Left ventricle myocardium inferior (tissue), 1 donor: ENCODE measurements around the gene DVL1. TPM values are rescaled to one million over a fixed set of nuclear protein-coding genes. Genes with fewer than 3 reads are reported as not detected.

Experiments
- DNase-seq: peaks from one replicate; pipeline ENCODE4 v3.0.0-alpha.2; 2020
- H3K27ac ChIP-seq: fragments of 200-600 bp; replicated peaks from 2 replicates; pipeline ENCODE4 v1.8.0; 2021
- H3K27me3 ChIP-seq: fragments of 200-600 bp; 2 replicates; pipeline ENCODE4 v1.8.0; 2021; ENCODE audit warnings: low read depth
- H3K36me3 ChIP-seq: fragments of 200-600 bp; 2 replicates; pipeline ENCODE4 v1.8.0; 2021
- H3K4me1 ChIP-seq: fragments of 200-600 bp; 2 replicates; pipeline ENCODE4 v1.8.0; 2021
- H3K4me3 ChIP-seq: fragments of 200-600 bp; 2 replicates; pipeline ENCODE4 v1.8.0; 2021; ENCODE audit warnings: mild to moderate bottlenecking, moderate library complexity
- H3K9me3 ChIP-seq: fragments of 200-600 bp; replicated peaks from 2 replicates; pipeline ENCODE4 v1.8.0; 2021
- intact Hi-C: fragments of 100-400 bp; cut with micrococcal nuclease; formaldehyde crosslinking; loops from one replicate; pipeline ENCODE4 v1.11.0; 2022
- total RNA-seq: library from RNA; stranded (reverse); fragmentation: NEBNext Ultra II Directional; extraction: Animal tissue kit (Norgen Biotek cat#: 25700); gene quantifications from one replicate; pipeline ENCODE4 v1.2.1, GENCODE V29; 2021
- TF ChIP-seq, protein P1 (sequence below): fragments of 200-600 bp; IDR thresholded peaks from 2 replicates; pipeline ENCODE4 v1.8.0; 2021; ENCODE audit warnings: antibody characterized with exemption, mild to moderate bottlenecking, borderline replicate concordance
- donor health status: DM: no; HTN: yes; CAD: no; lungs with severe emphysema.

Gene DVL1
- total RNA-seq, 1 donor from 2014 or later = 93.0 TPM

DNA sequence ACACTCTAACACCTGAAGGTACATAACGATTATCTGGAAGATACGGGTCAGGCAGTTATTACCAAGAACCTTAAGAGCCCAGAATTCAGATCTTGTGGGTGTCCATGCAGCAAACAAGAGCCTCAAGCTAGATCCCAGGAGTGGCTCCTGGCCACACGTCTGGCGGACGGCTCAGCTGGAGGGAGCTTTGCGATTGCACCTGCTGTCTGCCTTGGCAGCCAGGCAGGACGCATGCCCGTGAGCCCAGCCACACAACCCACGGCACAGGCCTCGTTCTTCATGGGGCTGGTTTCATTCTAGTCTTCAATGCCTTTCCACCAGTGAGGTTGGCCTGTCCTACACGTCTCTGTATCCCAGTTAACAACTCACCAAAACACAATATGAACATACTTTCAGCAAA lies 44.2 kb upstream of the DVL1 start:
- peaks cover 85% of the 10 kb centered on the region for H3K4me1 ChIP-seq

DNA sequence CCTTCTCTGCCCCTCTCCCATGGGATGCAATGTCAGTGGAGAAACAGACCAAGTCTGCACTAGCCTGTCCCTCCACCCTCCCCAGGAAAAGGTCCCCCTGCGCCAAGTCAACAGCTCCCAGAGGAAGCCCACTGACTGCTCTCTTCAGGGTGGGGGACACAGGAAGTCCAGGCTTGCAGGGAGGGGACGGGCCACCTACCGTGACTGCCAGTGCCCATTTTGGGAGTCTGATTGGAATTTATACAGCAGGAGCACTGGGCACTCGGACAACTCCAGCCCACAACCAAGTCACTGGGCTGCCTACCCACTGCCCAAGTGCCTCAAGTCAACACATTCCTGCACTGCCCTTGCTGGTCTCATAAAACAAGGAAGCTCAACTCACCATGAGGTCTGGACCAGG lies 43.8 kb upstream of the DVL1 start:
- intact Hi-C loops = no loop called here
- no peaks in the 10 kb centered on the region for H3K27me3 ChIP-seq
- H3K4me3 ChIP-seq = no peak overlapping the region
- no peak for DNase-seq
- H3K27ac ChIP-seq = no peak overlapping the region
- peaks cover 99% of the 10 kb centered on the region for H3K36me3 ChIP-seq
- TF ChIP-seq, protein P1, sequence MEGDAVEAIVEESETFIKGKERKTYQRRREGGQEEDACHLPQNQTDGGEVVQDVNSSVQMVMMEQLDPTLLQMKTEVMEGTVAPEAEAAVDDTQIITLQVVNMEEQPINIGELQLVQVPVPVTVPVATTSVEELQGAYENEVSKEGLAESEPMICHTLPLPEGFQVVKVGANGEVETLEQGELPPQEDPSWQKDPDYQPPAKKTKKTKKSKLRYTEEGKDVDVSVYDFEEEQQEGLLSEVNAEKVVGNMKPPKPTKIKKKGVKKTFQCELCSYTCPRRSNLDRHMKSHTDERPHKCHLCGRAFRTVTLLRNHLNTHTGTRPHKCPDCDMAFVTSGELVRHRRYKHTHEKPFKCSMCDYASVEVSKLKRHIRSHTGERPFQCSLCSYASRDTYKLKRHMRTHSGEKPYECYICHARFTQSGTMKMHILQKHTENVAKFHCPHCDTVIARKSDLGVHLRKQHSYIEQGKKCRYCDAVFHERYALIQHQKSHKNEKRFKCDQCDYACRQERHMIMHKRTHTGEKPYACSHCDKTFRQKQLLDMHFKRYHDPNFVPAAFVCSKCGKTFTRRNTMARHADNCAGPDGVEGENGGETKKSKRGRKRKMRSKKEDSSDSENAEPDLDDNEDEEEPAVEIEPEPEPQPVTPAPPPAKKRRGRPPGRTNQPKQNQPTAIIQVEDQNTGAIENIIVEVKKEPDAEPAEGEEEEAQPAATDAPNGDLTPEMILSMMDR = no peak
- peaks cover 81% of the 10 kb centered on the region for H3K4me1 ChIP-seq
- H3K9me3 ChIP-seq = no peaks in the 10 kb centered on the region

More for the DNA sequence above, 44.2 kb upstream of the DVL1 start:
- Histone ChIP-seq H3K4me3 (no peak overlapping the region), H3K27me3 (no peaks in the 10 kb centered on the region), H3K27ac (no peak overlapping the region), H3K36me3 (peaks cover 97% of the 10 kb centered on the region), H3K9me3 (no peaks in the 10 kb centered on the region)
- TF ChIP-seq, protein P1 = no peak
- DNase-seq = no peak
- intact Hi-C loops = no loop called here

DNA sequence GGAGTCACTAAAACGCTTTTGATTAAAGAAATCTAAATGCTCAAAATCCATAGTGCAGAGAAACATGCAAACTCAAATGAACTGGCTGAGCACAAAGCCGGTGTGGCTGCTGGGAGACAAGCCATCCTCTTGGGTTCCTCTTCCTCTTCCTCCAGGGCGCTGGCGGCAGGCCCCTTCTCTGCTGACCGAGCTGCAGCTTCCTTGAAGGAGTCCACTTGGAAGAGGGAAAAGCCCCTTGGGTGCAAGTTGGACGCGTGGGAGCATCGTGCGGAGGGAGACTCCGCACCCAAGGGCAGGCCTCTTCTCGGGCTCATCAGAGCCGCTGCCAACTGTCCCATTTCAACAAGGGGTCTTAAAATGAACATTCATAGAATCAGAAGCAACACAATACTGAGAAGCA lies 42.0 kb upstream of the DVL1 start:
- peak overlapping the region; percentile 56 for H3K27ac ChIP-seq
- no peak for DNase-seq
- TF ChIP-seq, protein P1 = no peak
- no peaks in the 10 kb centered on the region for H3K9me3 ChIP-seq
- intact Hi-C loops = no loop called here
- H3K4me3 ChIP-seq = no peak overlapping the region
- no peaks in the 10 kb centered on the region for H3K27me3 ChIP-seq
- peaks cover 99% of the 10 kb centered on the region for H3K36me3 ChIP-seq
- H3K4me1 ChIP-seq = peaks cover 63% of the 10 kb centered on the region

DNA sequence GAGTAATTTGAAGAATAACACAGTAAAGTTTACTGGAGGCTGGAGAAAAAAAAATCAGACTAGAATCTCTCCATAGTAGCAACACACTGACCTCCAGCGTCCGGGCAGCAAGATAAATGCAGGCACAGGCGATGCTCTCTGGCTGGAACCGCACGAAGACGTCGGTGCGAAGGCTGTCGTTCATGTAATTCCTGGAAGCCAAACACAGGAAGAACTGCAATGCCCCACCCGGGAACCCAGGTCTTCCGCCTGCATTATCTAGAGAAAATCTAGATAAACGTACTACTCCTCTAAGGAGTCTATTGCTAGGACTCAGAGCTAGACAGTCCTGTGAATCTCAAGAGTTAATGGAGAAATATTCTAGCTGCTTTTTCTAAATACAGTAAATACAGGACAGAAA lies 41.5 kb upstream of the DVL1 start:
- Histone ChIP-seq H3K36me3 (peaks cover 100% of the 10 kb centered on the region), H3K4me1 (peaks cover 58% of the 10 kb centered on the region), H3K27ac (peak overlapping the region; percentile 56), H3K4me3 (no peak overlapping the region), H3K27me3 (no peaks in the 10 kb centered on the region), H3K9me3 (no peaks in the 10 kb centered on the region)
- TF ChIP-seq, protein P1 = peak; percentile 9
- intact Hi-C loops = no loop called here
- DNase-seq = no peak

DNA sequence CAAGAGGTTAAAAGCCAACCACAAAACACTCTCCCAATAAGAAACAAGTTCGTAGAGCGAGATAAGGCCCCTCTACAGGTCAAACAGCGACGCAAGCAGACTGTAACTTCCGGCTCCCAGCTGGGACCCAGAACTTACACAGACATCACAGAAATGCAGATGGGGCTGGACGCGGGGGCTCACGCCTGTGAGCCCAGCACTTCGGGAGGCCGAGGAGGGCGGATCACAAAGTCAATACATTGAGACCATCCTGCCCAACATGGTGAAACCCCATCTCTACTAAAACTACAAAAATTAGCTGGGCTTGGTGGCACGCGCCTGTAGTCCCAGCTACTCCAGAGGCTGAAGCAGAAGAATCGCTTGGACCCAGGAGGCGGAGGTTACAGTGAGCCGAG lies 38.9 kb upstream of the DVL1 start:
- Histone ChIP-seq H3K27ac (no peak overlapping the region), H3K4me3 (no peak overlapping the region), H3K27me3 (no peaks in the 10 kb centered on the region), H3K4me1 (peaks cover 33% of the 10 kb centered on the region), H3K9me3 (no peaks in the 10 kb centered on the region), H3K36me3 (peaks cover 83% of the 10 kb centered on the region)
- intact Hi-C loops = no loop called here
- no peak for DNase-seq
- TF ChIP-seq, protein P1 = no peak
